HEK293 (cell line): ENCODE data around the gene ZBTB8A.

Source experiments
- CTCF ChIA-PET: fragments of 350-600 bp; formaldehyde crosslinking; extraction: SDS; loops from one replicate; lab custom pipeline; 2021; ENCODE audit warnings: antibody characterized with exemption; lab: Yijun Ruan, JAX
- POLR2A ChIA-PET: fragments of 300-600 bp; formaldehyde crosslinking; extraction: SDS; loops from one replicate; lab custom pipeline; 2020; ENCODE audit warnings: antibody characterized with exemption, inconsistent platforms; lab: Yijun Ruan, JAX
- H3K27ac ChIP-seq: fragments of 200-500 bp; sonication (Bioruptor generic); 2 replicates; pipeline ENCODE4 v1.5.1; 2014; ENCODE audit warnings: low read depth, low read length, control low read depth, inconsistent platforms; ENCODE audit errors: extremely low read depth
- H3K36me3 ChIP-seq, 2 experiments: fragments of 200-500 bp in 1 of 2; sonication (Bioruptor generic) in 1 of 2; 1 replicate in 1 of 2; 2 replicates in 1 of 2; pipeline ENCODE4 v1.5.1; 2014 to 2017; ENCODE audit warnings: inconsistent platforms in 2 of 2, low read length in 2 of 2; ENCODE audit not compliant: control insufficient read depth in 2 of 2, insufficient read depth in 1 of 2
- H3K4me1 ChIP-seq: fragments of 200-500 bp; sonication (Bioruptor generic); 2 replicates; pipeline ENCODE4 v1.5.1; 2014; ENCODE audit warnings: mild to moderate bottlenecking, low read length, inconsistent platforms; ENCODE audit not compliant: control insufficient read depth, insufficient read depth
- H3K4me3 ChIP-seq: 2 replicates; pipeline ENCODE4 v1.5.1; 2011; ENCODE audit warnings: low read depth, mild to moderate bottlenecking, control low read depth, low read length, moderate library complexity
- H3K9me3 ChIP-seq: fragments of 200-500 bp; sonication (Bioruptor generic); 2 replicates; pipeline ENCODE4 v1.5.1; 2014; ENCODE audit warnings: low read depth, low read length, inconsistent platforms; ENCODE audit not compliant: control insufficient read depth, insufficient read depth
- INSM2 ChIP-seq: fragments of 450-650 bp; formaldehyde crosslinking; IDR thresholded peaks from 2 replicates; pipeline ENCODE4 v1.5.1; 2016; ENCODE audit warnings: missing biosample characterization, missing genetic modification characterization
- KLF16 ChIP-seq: fragments of 450-650 bp; formaldehyde crosslinking; IDR thresholded peaks from 2 replicates; pipeline ENCODE4 v1.5.1; 2017; ENCODE audit warnings: missing biosample characterization, missing genetic modification characterization
- KLF7 ChIP-seq: fragments of 450-650 bp; formaldehyde crosslinking; IDR thresholded peaks from 2 replicates; pipeline ENCODE4 v1.5.1; 2016; ENCODE audit warnings: missing biosample characterization, missing genetic modification characterization, borderline replicate concordance
- KLF8 ChIP-seq: fragments of 450-650 bp; formaldehyde crosslinking; IDR thresholded peaks from 2 replicates; pipeline ENCODE4 v1.5.1; 2016; ENCODE audit warnings: missing biosample characterization, missing genetic modification characterization
- SP3 ChIP-seq: fragments of 450-650 bp; formaldehyde crosslinking; IDR thresholded peaks from 2 replicates; pipeline ENCODE4 v1.5.1; 2016; ENCODE audit warnings: missing biosample characterization, missing genetic modification characterization
- YY1 ChIP-seq: fragments of 450-650 bp; formaldehyde crosslinking; IDR thresholded peaks from 2 replicates; pipeline ENCODE4 v1.5.1; 2018; ENCODE audit warnings: missing biosample characterization, missing genetic modification characterization
- ZBTB49 ChIP-seq: fragments of 450-650 bp; formaldehyde crosslinking; IDR thresholded peaks from 2 replicates; pipeline ENCODE4 v1.5.1; 2016; ENCODE audit warnings: missing biosample characterization, missing genetic modification characterization, low read depth
- ZNF157 ChIP-seq: fragments of 450-650 bp; formaldehyde crosslinking; IDR thresholded peaks from 2 replicates; pipeline ENCODE4 v1.5.1; 2016; ENCODE audit warnings: missing biosample characterization, missing genetic modification characterization
- ZNF175 ChIP-seq: fragments of 450-650 bp; formaldehyde crosslinking; IDR thresholded peaks from 2 replicates; pipeline ENCODE4 v1.5.1; 2016; ENCODE audit warnings: missing biosample characterization, missing genetic modification characterization
- ZNF24 ChIP-seq: fragments of 450-650 bp; formaldehyde crosslinking; IDR thresholded peaks from 2 replicates; pipeline ENCODE4 v1.5.1; 2016; ENCODE audit warnings: missing biosample characterization, missing genetic modification characterization
- ZNF341 ChIP-seq: fragments of 450-650 bp; formaldehyde crosslinking; IDR thresholded peaks from 2 replicates; pipeline ENCODE4; 2016; ENCODE audit warnings: low read depth, missing biosample characterization, missing genetic modification characterization
- ZNF501 ChIP-seq: fragments of 450-650 bp; formaldehyde crosslinking; IDR thresholded peaks from 2 replicates; pipeline ENCODE4 v1.5.1; 2016; ENCODE audit warnings: missing biosample characterization, missing genetic modification characterization
- ZNF513 ChIP-seq: fragments of 450-650 bp; IDR thresholded peaks from 2 replicates; pipeline ENCODE4 v1.5.1; 2018; ENCODE audit warnings: missing biosample characterization, missing genetic modification characterization
- ZNF518A ChIP-seq: fragments of 450-650 bp; formaldehyde crosslinking; conservative IDR thresholded peaks from 2 replicates; pipeline ENCODE4 v1.5.1; 2016; ENCODE audit warnings: low read depth, missing biosample characterization, missing genetic modification characterization
- ZNF561 ChIP-seq: fragments of 450-650 bp; IDR thresholded peaks from 2 replicates; pipeline ENCODE4 v1.5.1; 2018; ENCODE audit warnings: missing biosample characterization, missing genetic modification characterization, borderline replicate concordance
- ZNF580 ChIP-seq: fragments of 450-650 bp; formaldehyde crosslinking; IDR thresholded peaks from 2 replicates; pipeline ENCODE4 v1.5.1; 2016; ENCODE audit warnings: missing biosample characterization, missing genetic modification characterization
- ZNF610 ChIP-seq: fragments of 450-650 bp; formaldehyde crosslinking; IDR thresholded peaks from 2 replicates; pipeline ENCODE4 v1.5.1; 2016; ENCODE audit warnings: missing biosample characterization, missing genetic modification characterization, borderline replicate concordance
- ZNF645 ChIP-seq: fragments of 450-650 bp; formaldehyde crosslinking; IDR thresholded peaks from 2 replicates; pipeline ENCODE4; 2016; ENCODE audit warnings: missing biosample characterization, missing genetic modification characterization
- ZSCAN23 ChIP-seq: fragments of 450-650 bp; formaldehyde crosslinking; IDR thresholded peaks from 2 replicates; pipeline ENCODE4 v1.5.1; 2016; ENCODE audit warnings: missing biosample characterization, missing genetic modification characterization

ZBTB8A gene

GRCh38 chr1:32503153-32503552 lies 36.1 kb upstream of the ZBTB8A start:
- Histone ChIP-seq H3K4me1 (peaks cover 3% of the 10 kb centered on the region; the same call in 1 of the 2 replicates), H3K36me3 (no peaks in the 10 kb centered on the region), H3K4me3 (no peak overlapping the region), H3K27ac (no peak overlapping the region)
- CTCF ChIA-PET = interaction anchor here (0.7 to 1.1 kb wide), 3 partner anchors 9 to 124 kb away, joined by 3 read pairs; no protein-coding TSS in a partner anchor
- no peak for TF ChIP-seq ZNF341 (tag by site-specific recombination)
- no peak for TF ChIP-seq KLF7 (tag by site-specific recombination)
- TF ChIP-seq ZNF501 (tag by site-specific recombination) = no peak
- no peak for TF ChIP-seq ZSCAN23 (tag by site-specific recombination)
- no peak for TF ChIP-seq ZNF518A
- no peak for TF ChIP-seq KLF8 (tag by site-specific recombination)
- TF ChIP-seq SP3 = no peak
- no peak for TF ChIP-seq ZNF580 (tag by site-specific recombination)
- no peak for TF ChIP-seq YY1 (tag by site-specific recombination)
- TF ChIP-seq KLF16 (tag by site-specific recombination) = no peak
- no peak for TF ChIP-seq ZBTB49 (tag by site-specific recombination)
- TF ChIP-seq, all 188 proteins: peak for 0
- H3K9me3 ChIP-seq = no peaks in the 10 kb centered on the region
- POLR2A ChIA-PET = interaction anchor here (0.7 kb wide), 1 partner anchor 148 kb away, joined by 3 read pairs; no protein-coding TSS in a partner anchor

GRCh38 chr1:32507021-32507420 lies 32.2 kb upstream of the ZBTB8A start:
- Histone ChIP-seq H3K27ac (no peak overlapping the region), H3K4me1 (no peaks in the 10 kb centered on the region), H3K4me3 (no peak overlapping the region), H3K9me3 (no peaks in the 10 kb centered on the region), H3K36me3 (no peaks in the 10 kb centered on the region)
- ChIA-PET CTCF (no interaction called here), POLR2A (no interaction called here)
- TF ChIP-seq ZNF645 (tag by site-specific recombination) = no peak
- no peak for TF ChIP-seq ZNF561 (tag by site-specific recombination)
- TF ChIP-seq ZNF157 (tag by site-specific recombination) = no peak
- TF ChIP-seq ZNF175 (tag by site-specific recombination) = no peak
- TF ChIP-seq INSM2 (tag by site-specific recombination) = no peak
- no peak for TF ChIP-seq ZNF610
- no peak for TF ChIP-seq ZNF24
- TF ChIP-seq ZNF513 (tag by site-specific recombination) = no peak
